Caco-2 (cell line): Measurements from ENCODE around the gene ALG10. TPM values are rescaled to one million over a fixed set of nuclear protein-coding genes. Genes with fewer than 3 reads are reported as not detected.
"Not testable (repeated sequence)": the region's sequence is repeated elsewhere in the genome, so short reads cannot be mapped to it uniquely, and the experiment has no call there.

Experiments
- BruUV-seq: library from RNA; stranded (reverse); fragments of 400-500 nt; replicated peaks from 2 replicates; lab custom pipeline; 2021; lab: Mats Ljungman, UMichigan
- CTCF ChIA-PET: fragments of 300-600 bp; sonication (Branson Sonifier 250); formaldehyde crosslinking; loops from one replicate; lab custom pipeline; 2022; ENCODE audit warnings: antibody characterized with exemption; lab: Charles Lee
- POLR2A ChIA-PET: fragments of 300-600 bp; sonication (Branson Sonifier 250); formaldehyde crosslinking; loops from one replicate; lab custom pipeline; 2022; ENCODE audit warnings: antibody characterized with exemption; lab: Charles Lee
- DNase-seq, 2 experiments: peaks; one replicate each; pipeline versions ENCODE4 v3.0.0 to v3.0.0-alpha.2; 2020 to 2022
- H3K27me3 ChIP-seq: replicated peaks from 2 replicates; pipeline ENCODE4 v1.6.0; 2011; ENCODE audit warnings: low read length; ENCODE audit not compliant: control insufficient read depth, insufficient read depth
- H3K36me3 ChIP-seq: 2 replicates; pipeline ENCODE4 v1.5.1; 2011; ENCODE audit warnings: low read length; ENCODE audit not compliant: control insufficient read depth, insufficient read depth
- H3K4me1 ChIP-seq: fragments of 250-450 bp; sonication (Bioruptor Pico); 2 replicates; pipeline ENCODE4 v1.5.1; 2020; ENCODE audit warnings: mild to moderate bottlenecking
- H3K4me3 ChIP-seq: 2 replicates; pipeline ENCODE4 v1.5.1; 2011; ENCODE audit warnings: low read depth, mild to moderate bottlenecking, control low read depth, low read length
- H3K9me3 ChIP-seq: fragments of 250-450 bp; sonication (Bioruptor Pico); 2 replicates; pipeline ENCODE4 v1.5.1; 2020; ENCODE audit warnings: mild to moderate bottlenecking, moderate library complexity
- H3K27ac Mint-ChIP-seq: one replicate; pipeline ENCODE4 v1.8.0; 2022; ENCODE audit warnings: mixed read lengths; ENCODE audit not compliant: unreplicated experiment
- H3K27me3 Mint-ChIP-seq: one replicate; pipeline ENCODE4 v1.8.0; 2022; ENCODE audit warnings: mixed read lengths; ENCODE audit not compliant: insufficient read depth, unreplicated experiment
- H3K36me3 Mint-ChIP-seq: one replicate; pipeline ENCODE4 v1.8.0; 2022; ENCODE audit warnings: mild to moderate bottlenecking, mixed read lengths; ENCODE audit not compliant: insufficient read depth, unreplicated experiment
- H3K4me1 Mint-ChIP-seq: one replicate; pipeline ENCODE4 v1.8.0; 2022; ENCODE audit warnings: low read depth, mixed read lengths; ENCODE audit not compliant: unreplicated experiment
- H3K4me3 Mint-ChIP-seq: one replicate; pipeline ENCODE4 v1.8.0; 2022; ENCODE audit warnings: mild to moderate bottlenecking, moderate library complexity, mixed read lengths; ENCODE audit not compliant: unreplicated experiment
- H3K9me3 Mint-ChIP-seq: one replicate; pipeline ENCODE4 v1.8.0; 2022; ENCODE audit warnings: mixed read lengths; ENCODE audit not compliant: unreplicated experiment
- intact Hi-C: fragments of 100-400 bp; cut with micrococcal nuclease; formaldehyde crosslinking; loops from one replicate; pipeline ENCODE4 v1.10.0; 2022; ENCODE audit not compliant: unreplicated experiment
- total RNA-seq: library from RNA; stranded (reverse); gene quantifications from 2 replicates; pipeline ENCODE4 v1.2.3, GENCODE V29; 2022
- TF ChIP-seq, protein P1 (sequence below), 2 experiments: fragments of 200-600 bp in 1 of 2; IDR thresholded peaks; 1 replicate in 1 of 2; 2 replicates in 1 of 2; pipeline versions ENCODE4 v1.5.1 to v1.8.0; 2011 to 2022; ENCODE audit warnings: antibody characterized with exemption in 1 of 2, control low read depth in 1 of 2, inconsistent platforms in 1 of 2, low read depth in 1 of 2, low read length in 1 of 2, mild to moderate bottlenecking in 1 of 2, moderate library complexity in 1 of 2; ENCODE audit not compliant: insufficient read depth in 1 of 2, severe bottlenecking in 1 of 2, unreplicated experiment in 1 of 2

Gene ALG10
- total RNA-seq, 1 experiment from 2014 or later: 14.7 TPM

DNA sequence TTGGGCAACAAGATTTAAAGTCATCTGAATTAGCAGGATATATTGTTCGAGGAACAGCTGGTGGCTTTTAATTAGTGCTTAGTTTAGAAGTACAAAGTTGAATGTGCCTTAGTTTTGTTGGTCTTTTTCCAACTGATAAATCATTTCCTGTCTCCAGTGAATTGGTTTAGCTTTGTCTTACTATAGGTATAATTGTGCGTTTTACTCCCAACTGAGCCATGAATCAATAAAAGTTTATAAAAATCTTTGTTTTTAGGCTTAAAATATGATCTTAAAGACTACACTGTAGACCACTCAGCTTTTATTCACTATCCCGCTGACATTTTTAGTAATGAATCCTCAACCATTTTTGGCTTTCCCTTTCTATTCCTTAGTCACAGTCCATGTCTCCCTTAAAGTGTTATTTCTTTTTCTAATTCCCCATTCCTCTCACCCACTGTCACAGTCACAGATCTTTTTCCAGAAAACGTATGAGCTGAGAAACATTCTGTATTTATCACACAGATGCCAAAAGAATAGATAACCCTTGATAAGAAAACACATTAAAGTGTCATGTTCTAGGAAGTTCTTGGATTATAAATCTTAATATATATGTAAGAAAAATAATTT, 34.0 kb upstream of the ALG10 start:
- ChIA-PET POLR2A (no interaction called here), CTCF (no interaction called here)
- TF ChIP-seq, protein P1, sequence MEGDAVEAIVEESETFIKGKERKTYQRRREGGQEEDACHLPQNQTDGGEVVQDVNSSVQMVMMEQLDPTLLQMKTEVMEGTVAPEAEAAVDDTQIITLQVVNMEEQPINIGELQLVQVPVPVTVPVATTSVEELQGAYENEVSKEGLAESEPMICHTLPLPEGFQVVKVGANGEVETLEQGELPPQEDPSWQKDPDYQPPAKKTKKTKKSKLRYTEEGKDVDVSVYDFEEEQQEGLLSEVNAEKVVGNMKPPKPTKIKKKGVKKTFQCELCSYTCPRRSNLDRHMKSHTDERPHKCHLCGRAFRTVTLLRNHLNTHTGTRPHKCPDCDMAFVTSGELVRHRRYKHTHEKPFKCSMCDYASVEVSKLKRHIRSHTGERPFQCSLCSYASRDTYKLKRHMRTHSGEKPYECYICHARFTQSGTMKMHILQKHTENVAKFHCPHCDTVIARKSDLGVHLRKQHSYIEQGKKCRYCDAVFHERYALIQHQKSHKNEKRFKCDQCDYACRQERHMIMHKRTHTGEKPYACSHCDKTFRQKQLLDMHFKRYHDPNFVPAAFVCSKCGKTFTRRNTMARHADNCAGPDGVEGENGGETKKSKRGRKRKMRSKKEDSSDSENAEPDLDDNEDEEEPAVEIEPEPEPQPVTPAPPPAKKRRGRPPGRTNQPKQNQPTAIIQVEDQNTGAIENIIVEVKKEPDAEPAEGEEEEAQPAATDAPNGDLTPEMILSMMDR (IDR thresholded peaks at IDR 0.05; ENCODE audit: insufficient read depth in 1 of 2, low read depth in 1 of 2, low read length in 1 of 2, severe bottlenecking in 1 of 2, unreplicated experiment in 1 of 2): no peak
- Mint-ChIP-seq H3K4me1 (no peaks in the 10 kb centered on the region), H3K9me3 (no peaks in the 10 kb centered on the region), H3K4me3 (no peak overlapping the region), H3K36me3 (no peaks in the 10 kb centered on the region), H3K27me3 (peaks cover 10% of the 10 kb centered on the region), H3K27ac (no peak overlapping the region)
- no peak for DNase-seq
- Histone ChIP-seq H3K36me3 (no peaks in the 10 kb centered on the region), H3K4me1 (no peaks in the 10 kb centered on the region), H3K9me3 (no peaks in the 10 kb centered on the region), H3K27me3 (no peaks in the 10 kb centered on the region), H3K4me3 (no peak overlapping the region)
- intact Hi-C loops: no loop called here
- BruUV-seq: no TSS peak

DNA sequence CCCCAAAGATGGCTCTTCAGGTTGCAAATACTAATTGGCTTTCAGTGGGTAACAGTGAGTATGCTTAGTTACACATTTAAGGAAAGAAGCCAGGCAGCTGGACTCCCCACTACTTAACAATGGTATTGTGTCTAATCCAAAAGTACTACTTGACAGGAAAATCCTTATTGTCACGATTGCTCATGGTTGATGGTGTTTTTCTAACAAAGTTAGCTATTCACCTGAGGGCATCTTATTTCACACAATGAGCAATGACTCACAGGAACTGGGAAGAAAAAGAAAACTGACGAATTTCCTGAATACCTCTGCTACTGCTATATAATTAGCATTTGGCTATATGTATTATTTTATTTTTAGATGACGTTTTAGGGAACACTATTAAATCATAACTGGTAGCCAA, 33.4 kb upstream of the ALG10 start:
- DNase-seq: no peak
- H3K9me3 Mint-ChIP-seq: no peaks in the 10 kb centered on the region
- no peak overlapping the region for H3K4me3 Mint-ChIP-seq
- TF ChIP-seq, protein P1 (IDR thresholded peaks at IDR 0.05; ENCODE audit: insufficient read depth in 1 of 2, low read depth in 1 of 2, low read length in 1 of 2, severe bottlenecking in 1 of 2, unreplicated experiment in 1 of 2): no peak
- Histone ChIP-seq H3K36me3 (no peaks in the 10 kb centered on the region), H3K27me3 (no peaks in the 10 kb centered on the region), H3K4me3 (no peak overlapping the region), H3K9me3 (no peaks in the 10 kb centered on the region), H3K4me1 (no peaks in the 10 kb centered on the region)
- CTCF ChIA-PET: no interaction called here
- intact Hi-C loops: no loop called here
- no TSS peak for BruUV-seq
- POLR2A ChIA-PET: no interaction called here
- no peaks in the 10 kb centered on the region for H3K36me3 Mint-ChIP-seq
- H3K4me1 Mint-ChIP-seq: no peaks in the 10 kb centered on the region
- H3K27ac Mint-ChIP-seq: no peak overlapping the region
- peaks cover 10% of the 10 kb centered on the region for H3K27me3 Mint-ChIP-seq

DNA sequence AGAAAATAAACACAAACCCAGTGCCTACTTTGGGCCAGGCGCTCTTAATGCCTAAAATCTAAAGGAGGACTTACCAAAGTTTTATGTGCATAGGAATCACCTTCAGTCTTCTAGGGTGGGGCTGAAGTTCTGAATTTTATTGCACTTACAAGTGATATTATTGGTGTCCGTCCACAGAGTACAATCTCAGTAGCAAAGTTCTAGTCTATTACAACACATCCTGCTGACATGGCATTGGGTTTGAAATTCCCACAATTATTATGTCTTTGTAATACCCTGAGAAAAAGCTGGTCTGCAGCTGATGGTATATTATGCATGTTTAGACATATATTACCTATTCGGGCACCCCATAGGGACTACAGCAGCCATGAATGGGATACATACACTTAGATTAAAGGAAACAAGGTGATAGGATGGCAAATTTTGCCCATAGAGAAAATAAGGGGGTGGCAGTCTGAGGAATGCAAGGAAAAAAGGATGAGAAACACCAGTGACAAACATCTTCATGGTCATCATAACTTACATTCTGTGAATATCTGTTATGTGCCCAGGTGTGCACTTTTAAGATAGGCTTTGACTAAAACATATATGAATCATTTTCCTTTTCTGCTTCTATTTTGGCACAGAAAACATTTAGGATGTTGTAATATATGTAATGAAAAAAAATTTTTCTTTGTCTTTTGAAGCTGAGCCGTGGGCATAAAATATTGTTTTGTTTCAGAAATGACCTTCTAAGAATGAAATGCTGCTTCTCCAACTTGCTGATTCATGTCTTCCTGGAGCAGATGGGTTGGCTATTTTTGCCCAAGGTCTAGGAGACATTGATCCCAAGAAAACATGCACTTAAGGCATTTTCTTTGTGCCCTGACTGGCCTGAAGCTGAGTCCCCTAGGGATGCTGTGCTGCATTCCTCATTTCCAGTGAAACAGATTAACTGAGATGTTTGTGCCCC, 27.2 kb upstream of the ALG10 start:
- POLR2A ChIA-PET: interaction anchor here (0.5 kb wide), 1 partner anchor 383 kb away, joined by 4 read pairs; no protein-coding TSS in a partner anchor
- no peak overlapping the region for H3K4me3 Mint-ChIP-seq

DNA sequence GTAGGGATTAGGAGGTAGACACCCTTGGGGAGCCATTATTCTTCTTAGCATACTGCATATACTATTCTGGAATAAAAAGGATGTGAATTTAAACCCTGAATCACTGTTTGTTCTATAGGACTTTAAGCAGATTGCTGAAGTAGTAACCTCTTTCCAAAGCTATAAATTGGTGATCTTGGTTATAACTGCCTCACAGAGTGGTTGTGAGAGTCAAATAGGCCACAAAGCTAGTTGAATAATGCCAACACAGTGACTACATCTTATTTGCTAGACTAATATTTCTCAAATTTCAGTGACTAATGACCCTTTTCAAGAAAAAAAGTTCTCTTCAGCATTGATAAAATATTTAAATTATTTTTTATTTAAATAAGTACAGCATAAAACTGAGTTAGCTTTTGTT, 13.5 kb upstream of the ALG10 start:
- H3K4me1 Mint-ChIP-seq, CTCF ChIA-PET, BruUV-seq, H3K9me3 Mint-ChIP-seq, H3K4me3 Mint-ChIP-seq, POLR2A ChIA-PET, DNase-seq, H3K9me3 ChIP-seq, H3K36me3 ChIP-seq, H3K27me3 ChIP-seq, H3K36me3 Mint-ChIP-seq, H3K27me3 Mint-ChIP-seq, H3K27ac Mint-ChIP-seq, H3K4me3 ChIP-seq, intact Hi-C loops, H3K4me1 ChIP-seq: not testable (repeated sequence)

More for the DNA sequence above, 27.2 kb upstream of the ALG10 start:
- CTCF ChIA-PET: no interaction called here
- Mint-ChIP-seq H3K4me1 (no peaks in the 10 kb centered on the region), H3K27me3 (peaks cover 3% of the 10 kb centered on the region), H3K36me3 (no peaks in the 10 kb centered on the region), H3K9me3 (no peaks in the 10 kb centered on the region), H3K27ac (no peak overlapping the region)
- no peaks in the 10 kb centered on the region for H3K9me3 ChIP-seq
- no TSS peak for BruUV-seq
- no peak overlapping the region for H3K4me3 ChIP-seq
- DNase-seq: no peak
- intact Hi-C loops: no loop called here
- no peaks in the 10 kb centered on the region for H3K36me3 ChIP-seq
- TF ChIP-seq, protein P1 (IDR thresholded peaks at IDR 0.05; ENCODE audit: insufficient read depth in 1 of 2, low read depth in 1 of 2, low read length in 1 of 2, severe bottlenecking in 1 of 2, unreplicated experiment in 1 of 2): no peak
- H3K4me1 ChIP-seq: no peaks in the 10 kb centered on the region
- H3K27me3 ChIP-seq: no peaks in the 10 kb centered on the region
